Hepatocyte (in vitro differentiated cells): ENCODE data around the gene PLEKHA8. TPM values are rescaled to one million over a fixed set of nuclear protein-coding genes. Genes with fewer than 3 reads are reported as not detected.

Experiments
- DNase-seq: peaks from one replicate; pipeline ENCODE4 v3.0.0-alpha.2; 2016; ENCODE audit warnings: low spot score
- H2AFZ ChIP-seq: fragments of 200-600 bp; sonication (generic); 2 replicates; pipeline ENCODE4 v1.6.0; 2016; ENCODE audit warnings: antibody characterized with exemption, mild to moderate bottlenecking
- H3K27ac ChIP-seq: fragments of 200-600 bp; sonication (generic); 2 replicates; pipeline ENCODE4 v1.5.1; 2016; ENCODE audit warnings: mild to moderate bottlenecking
- H3K27me3 ChIP-seq: fragments of 200-600 bp; sonication (generic); 2 replicates; pipeline ENCODE4 v1.6.1; 2016
- H3K36me3 ChIP-seq: fragments of 200-600 bp; sonication (generic); replicated peaks from 2 replicates; pipeline ENCODE4 v1.5.1; 2016; ENCODE audit warnings: low read depth; ENCODE audit not compliant: insufficient read depth
- H3K4me1 ChIP-seq: fragments of 200-600 bp; sonication (generic); 2 replicates; pipeline ENCODE4 v1.5.1; 2016; ENCODE audit warnings: mild to moderate bottlenecking, moderate library complexity; ENCODE audit not compliant: insufficient read depth
- H3K4me2 ChIP-seq: fragments of 200-600 bp; sonication (generic); 2 replicates; pipeline ENCODE4 v1.6.0; 2016
- H3K4me3 ChIP-seq: fragments of 200-600 bp; sonication (generic); 2 replicates; pipeline ENCODE4 v1.5.1; 2016; ENCODE audit warnings: mild to moderate bottlenecking
- H3K79me2 ChIP-seq: fragments of 200-600 bp; sonication (generic); 2 replicates; pipeline ENCODE4 v1.6.0; 2017; ENCODE audit warnings: mild to moderate bottlenecking
- H3K9me2 ChIP-seq: fragments of 200-600 bp; sonication (generic); replicated peaks from 2 replicates; pipeline ENCODE4 v1.6.0; 2017; ENCODE audit warnings: mild to moderate bottlenecking; ENCODE audit not compliant: insufficient read depth
- H3K9me3 ChIP-seq: fragments of 200-600 bp; sonication (generic); 2 replicates; pipeline ENCODE4 v1.5.1; 2016; ENCODE audit warnings: low read depth, mild to moderate bottlenecking
- H4K20me1 ChIP-seq: fragments of 200-600 bp; sonication (generic); 2 replicates; pipeline ENCODE4 v1.6.0; 2016; ENCODE audit warnings: mild to moderate bottlenecking; ENCODE audit not compliant: insufficient read depth, poor library complexity, severe bottlenecking
- CTCF ChIP-seq: fragments of 200-600 bp; sonication (generic); IDR thresholded peaks from 2 replicates; pipeline ENCODE4 v1.5.1; 2016; ENCODE audit warnings: antibody characterized with exemption, mild to moderate bottlenecking; ENCODE audit not compliant: poor library complexity
- EZH2 ChIP-seq: fragments of 200-600 bp; sonication (generic); IDR thresholded peaks from 2 replicates; pipeline ENCODE4 v1.6.1; 2016; ENCODE audit warnings: antibody characterized with exemption, mild to moderate bottlenecking, borderline replicate concordance
- EZH2phosphoT487 ChIP-seq: fragments of 200-600 bp; sonication (generic); IDR thresholded peaks from one replicate; pipeline ENCODE4 v1.6.1; 2018; ENCODE audit warnings: antibody characterized with exemption, mild to moderate bottlenecking, low read depth, moderate library complexity; ENCODE audit not compliant: unreplicated experiment, severe bottlenecking
- WGBS: methylation state at CpG from one replicate; pipeline ENCODE4 v1.1.6; 2016; ENCODE audit warnings: low lambda C conversion rate; ENCODE audit errors: missing lambda C conversion rate; 5-methylcytosine and 5-hydroxymethylcytosine counted together
- polyA plus RNA-seq: library from polyadenylated mRNA; unstranded; fragments of >200 nt; fragmentation: Nextera tagmentation; extraction: Ambion mirVana; gene quantifications from 2 replicates; pipeline ENCODE4 v1.2.1, GENCODE V29; 2016
- total RNA-seq: library from RNA; depleted of rRNA; stranded (reverse); fragments of >200 nt; gene quantifications from 2 replicates; pipeline ENCODE4 v1.2.3, GENCODE V29; 2014

The PLEKHA8 gene
- total and polyA plus RNA-seq, 2 experiments from 2014 or later: 8.7 to 17.9 TPM

- Histone ChIP-seq H3K4me1 (peaks cover 8% of the 10 kb centered on the region), H3K9me2 (no peaks in the 10 kb centered on the region)
- WGBS: 93% methylated on average over 2 of the region's 2 CpGs
Observed at GRCh38 chr7:30169579-30169978, 141.4 kb downstream of the PLEKHA8 start.

GRCh38 chr7:30170476-30171205 is 142.4 kb downstream of the PLEKHA8 start:
- 82% methylated on average over 6 of the region's 6 CpGs for WGBS
- H3K9me2 ChIP-seq: no peaks in the 10 kb centered on the region
- no peaks in the 10 kb centered on the region for H3K36me3 ChIP-seq
- no peaks in the 10 kb centered on the region for H3K79me2 ChIP-seq
- H3K4me2 ChIP-seq: no peak overlapping the region
- H2AFZ ChIP-seq: no peak overlapping the region
- TF ChIP-seq EZH2 (no peak), CTCF (no peak), EZH2phosphoT487 (no peak)
- no peaks in the 10 kb centered on the region for H4K20me1 ChIP-seq
- H3K9me3 ChIP-seq: no peaks in the 10 kb centered on the region
- no peak overlapping the region for H3K4me3 ChIP-seq
- no peaks in the 10 kb centered on the region for H3K27me3 ChIP-seq
- no peak overlapping the region for H3K27ac ChIP-seq
- no peak for DNase-seq
- peaks cover 8% of the 10 kb centered on the region for H3K4me1 ChIP-seq

More at GRCh38 chr7:30169579-30169978, 141.4 kb downstream of the PLEKHA8 start:
- Histone ChIP-seq H2AFZ (no peak overlapping the region), H3K9me3 (no peaks in the 10 kb centered on the region), H3K27ac (no peak overlapping the region), H4K20me1 (no peaks in the 10 kb centered on the region), H3K4me3 (no peak overlapping the region), H3K36me3 (no peaks in the 10 kb centered on the region), H3K27me3 (no peaks in the 10 kb centered on the region), H3K79me2 (no peaks in the 10 kb centered on the region), H3K4me2 (no peak overlapping the region)
- DNase-seq: no peak
- TF ChIP-seq CTCF: no peak

GRCh38 chr7:30171766-30172447 is 143.7 kb downstream of the PLEKHA8 start:
- TF ChIP-seq EZH2phosphoT487 (no peak), CTCF (no peak), EZH2 (no peak)
- Histone ChIP-seq H3K36me3 (no peaks in the 10 kb centered on the region), H3K79me2 (no peaks in the 10 kb centered on the region), H3K4me2 (no peak overlapping the region), H4K20me1 (no peaks in the 10 kb centered on the region), H3K27ac (no peak overlapping the region), H3K9me3 (no peaks in the 10 kb centered on the region), H3K27me3 (no peaks in the 10 kb centered on the region), H2AFZ (no peak overlapping the region), H3K4me1 (peaks cover under 1% of the 10 kb centered on the region), H3K9me2 (no peaks in the 10 kb centered on the region), H3K4me3 (no peak overlapping the region)
- no peak for DNase-seq
- 93% methylated on average over 9 of the region's 9 CpGs for WGBS
